Activated naive CD4-positive, alpha-beta T cell treated with anti-CD3 and anti-CD28 coated beads for 36 hours (primary cell): Measurements from ENCODE around the gene ZNF181. TPM values are rescaled to one million over a fixed set of nuclear protein-coding genes. Genes with fewer than 3 reads are reported as not detected.

Experiments used
- total RNA-seq, 2 experiments: library from RNA; stranded (reverse); gene quantifications; one replicate each; pipeline ENCODE4 v1.2.3, GENCODE V29; 2021

The ZNF181 gene
- total RNA-seq, 2 experiments from 2014 or later: 4.3 to 4.7 TPM

Other genes with a start within 250 kb of the ZNF181 start
- gene SCGB2B2, start 57.1 kb upstream of the ZNF181 start, total RNA-seq: under 1 TPM; 0.49 to 0.50 TPM
- 10 to 100 TPM; 13.1 to 13.6 TPM for gene ZNF302, start 56.6 kb upstream of the ZNF181 start, total RNA-seq
- 1 to 10 TPM; 2.8 to 3.3 TPM for gene ZNF599, start 39.0 kb downstream of the ZNF181 start, total RNA-seq
- gene ZNF30, start 192.7 kb downstream of the ZNF181 start, total RNA-seq: 1 to 10 TPM; 4.4 to 5.5 TPM
- gene ZNF792, start 230.0 kb downstream of the ZNF181 start, total RNA-seq: 1 to 10 TPM; 3.1 to 3.5 TPM